Middle frontal gyrus (tissue), 1 donor: Measurements from ENCODE around the gene GABRB3.
"Not testable (repeated sequence)": the region's sequence is repeated elsewhere in the genome, so short reads cannot be mapped to it uniquely, and the experiment has no call there.

Experiments used
- DNase-seq: peaks from one replicate; pipeline ENCODE4 v3.0.0-alpha.2; 2015; ENCODE audit warnings: low spot score; ENCODE audit errors: extremely low spot score

The GABRB3 gene

GRCh38 chr15:26736502-26737248 lies 36.2 kb downstream of the GABRB3 start:
- DNase-seq, result no peak

GRCh38 chr15:26731965-26732364 lies 40.9 kb downstream of the GABRB3 start:
- DNase-seq, result no peak

- no peak for DNase-seq
These were observed 43.3 kb downstream of the GABRB3 start for GRCh38 chr15:26729581-26729980.

- DNase-seq, result no peak
These were observed 43.8 kb downstream of the GABRB3 start for GRCh38 chr15:26729030-26729429.

GRCh38 chr15:26724381-26725150 lies 48.3 kb downstream of the GABRB3 start:
- no peak for DNase-seq

GRCh38 chr15:26722621-26723160 lies 50.2 kb downstream of the GABRB3 start:
- no peak for DNase-seq

GRCh38 chr15:26721232-26721967 lies 51.5 kb downstream of the GABRB3 start:
- DNase-seq, result no peak

GRCh38 chr15:26720546-26720945 lies 52.3 kb downstream of the GABRB3 start:
- no peak for DNase-seq

GRCh38 chr15:26719866-26720265 lies 53.0 kb downstream of the GABRB3 start:
- DNase-seq, result not testable (repeated sequence)

GRCh38 chr15:26716069-26716468 lies 56.8 kb downstream of the GABRB3 start:
- no peak for DNase-seq

GRCh38 chr15:26713498-26713897 lies 59.4 kb downstream of the GABRB3 start:
- no peak for DNase-seq

- no peak for DNase-seq
These were observed 60.5 kb downstream of the GABRB3 start for GRCh38 chr15:26712335-26712734.

- no peak for DNase-seq
These were observed 61.4 kb downstream of the GABRB3 start for GRCh38 chr15:26711445-26711844.

- DNase-seq, result no peak
These were observed 70.5 kb downstream of the GABRB3 start for GRCh38 chr15:26702381-26702780.

- DNase-seq, result no peak
These were observed 74.3 kb downstream of the GABRB3 start for GRCh38 chr15:26698555-26698954.

GRCh38 chr15:26697913-26698312 lies 75.0 kb downstream of the GABRB3 start:
- DNase-seq, result no peak

GRCh38 chr15:26691249-26691648 lies 81.6 kb downstream of the GABRB3 start:
- no peak for DNase-seq

GRCh38 chr15:26690778-26691177 lies 82.1 kb downstream of the GABRB3 start:
- DNase-seq, result no peak

GRCh38 chr15:26689462-26689861 lies 83.4 kb downstream of the GABRB3 start:
- no peak for DNase-seq

GRCh38 chr15:26686547-26687187 lies 86.2 kb downstream of the GABRB3 start:
- DNase-seq, result no peak

- no peak for DNase-seq
These were observed 90.2 kb downstream of the GABRB3 start for GRCh38 chr15:26682598-26683164.
